SKM-1 (cell line): ENCODE measurements around the gene FAM217B.

ENCODE experiments used
- DNase-seq: peaks from one replicate; lab custom pipeline; 2025; ENCODE audit not compliant: unreplicated experiment; lab: John Stamatoyannopoulos, UW

FAM217B gene

GRCh38 chr20:59940129-59940955 is at the start of gene FAM217B, which contains the start of gene PPP1R3D:
FAM217B (plus strand) TSS chr20:59940389; CDS start chr20:59943944, 3,555 bp downstream.
PPP1R3D (minus strand) TSS chr20:59940305; CDS start chr20:59939931, 374 bp downstream.
- peak; percentile 87 for DNase-seq

DNA sequence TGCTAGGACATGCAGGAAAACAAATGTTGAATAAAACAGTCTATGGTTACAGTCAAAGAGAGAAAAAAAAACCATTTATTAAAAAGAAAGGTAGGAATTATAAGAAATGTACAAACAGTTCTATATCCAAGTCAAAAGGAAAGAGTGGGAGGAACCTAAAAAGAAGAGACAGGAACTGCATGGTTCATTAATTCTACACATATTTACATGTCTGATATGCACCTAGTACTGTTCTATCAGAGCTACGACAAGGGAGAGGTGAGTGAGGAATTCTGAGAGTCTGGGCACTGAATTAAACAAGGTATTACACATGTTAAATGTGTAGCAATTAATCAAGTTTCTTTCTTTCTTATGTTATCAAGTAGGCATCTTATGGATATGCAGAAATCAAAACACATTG is 48.6 kb upstream of the FAM217B start:
- no peak for DNase-seq

- DNase-seq, result no peak
Measured at GRCh38 chr20:59895908-59896307, 44.3 kb upstream of the FAM217B start.

DNA sequence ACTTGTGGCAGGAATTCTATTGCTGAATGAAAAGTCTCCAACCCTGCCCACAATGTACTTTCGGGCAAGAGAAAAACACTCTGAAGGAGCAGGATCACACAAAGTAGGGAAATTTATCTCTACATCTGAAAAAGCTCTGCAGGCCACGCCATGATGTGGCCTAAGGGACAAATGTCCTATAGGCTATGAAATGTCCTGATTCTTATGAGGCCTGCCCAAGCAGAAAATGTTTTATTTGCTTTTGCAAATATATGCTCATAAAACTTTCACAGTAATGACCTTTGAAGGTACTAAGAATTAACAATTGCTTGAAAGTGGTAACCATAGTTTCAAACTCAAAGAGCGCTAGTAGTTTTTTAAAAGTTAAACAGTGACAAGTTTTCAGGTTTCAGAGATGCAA is 37.7 kb upstream of the FAM217B start:
- DNase-seq, result no peak

- no peak for DNase-seq
Measured at GRCh38 chr20:59903621-59904020, 36.6 kb upstream of the FAM217B start.

GRCh38 chr20:59908855-59909254 is 31.3 kb upstream of the FAM217B start:
- DNase-seq, result no peak

GRCh38 chr20:59911041-59911440 is 29.1 kb upstream of the FAM217B start:
- DNase-seq, result no peak

DNA sequence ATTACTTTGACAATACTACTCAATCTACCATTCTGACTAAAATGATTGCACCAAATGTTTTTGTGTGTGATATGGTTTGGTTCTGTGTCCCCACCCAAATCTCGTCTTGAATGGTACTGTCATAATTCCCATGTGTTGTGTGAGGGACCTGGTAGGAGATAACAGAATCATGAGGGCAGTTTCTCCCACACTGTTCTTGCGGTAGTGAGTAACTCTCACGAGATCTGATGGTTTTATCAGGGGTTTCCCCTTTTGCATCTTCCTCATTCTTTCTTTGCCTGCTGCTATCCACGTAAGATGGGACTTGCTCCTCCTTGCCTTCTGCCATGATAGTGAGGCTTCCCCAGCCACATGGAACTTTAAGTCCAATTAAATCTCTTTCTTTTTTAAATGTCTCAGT is 27.6 kb upstream of the FAM217B start:
- DNase-seq, result no peak

- DNase-seq, result no peak
Measured at GRCh38 chr20:59920944-59921343, 19.2 kb upstream of the FAM217B start.

GRCh38 chr20:59923514-59923913 is 16.7 kb upstream of the FAM217B start:
- no peak for DNase-seq

DNA sequence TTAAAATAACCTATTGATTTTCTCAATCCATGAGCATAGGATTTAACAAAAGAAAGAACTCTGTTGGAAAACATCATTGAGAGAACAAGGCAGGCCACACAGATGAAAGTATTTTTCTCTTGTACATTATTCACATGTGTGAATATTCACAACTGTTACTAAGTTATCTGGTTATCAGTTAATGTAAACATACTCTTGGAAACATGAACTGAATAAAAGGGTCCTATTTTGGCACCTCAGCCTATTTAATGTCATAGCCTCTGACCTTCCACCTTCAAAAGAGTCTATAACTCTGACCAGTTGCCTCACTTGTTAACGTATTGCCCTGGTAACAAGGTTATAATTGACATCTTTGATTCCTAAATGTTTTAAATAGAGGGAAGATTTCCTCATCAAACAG is 14.8 kb upstream of the FAM217B start:
- no peak for DNase-seq

DNA sequence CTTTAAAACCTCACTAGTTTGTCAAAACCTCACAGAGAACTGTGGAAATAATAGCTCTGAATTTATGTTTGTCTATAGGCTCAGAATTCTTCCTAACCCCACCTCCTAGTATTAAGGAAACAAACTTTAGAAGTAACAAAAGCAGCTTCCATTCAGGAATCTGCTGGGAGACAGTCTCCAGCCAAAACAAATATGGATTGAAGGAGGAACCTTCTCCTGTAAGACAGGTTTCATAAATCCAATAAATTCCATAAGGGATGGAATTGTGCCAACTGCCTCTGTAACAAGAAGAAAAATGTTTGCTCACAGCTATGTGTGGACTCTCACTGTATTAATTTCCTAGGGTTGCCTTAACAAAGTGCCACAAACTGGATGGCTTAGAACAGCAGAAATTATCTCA is 14.3 kb upstream of the FAM217B start:
- no peak for DNase-seq

DNA sequence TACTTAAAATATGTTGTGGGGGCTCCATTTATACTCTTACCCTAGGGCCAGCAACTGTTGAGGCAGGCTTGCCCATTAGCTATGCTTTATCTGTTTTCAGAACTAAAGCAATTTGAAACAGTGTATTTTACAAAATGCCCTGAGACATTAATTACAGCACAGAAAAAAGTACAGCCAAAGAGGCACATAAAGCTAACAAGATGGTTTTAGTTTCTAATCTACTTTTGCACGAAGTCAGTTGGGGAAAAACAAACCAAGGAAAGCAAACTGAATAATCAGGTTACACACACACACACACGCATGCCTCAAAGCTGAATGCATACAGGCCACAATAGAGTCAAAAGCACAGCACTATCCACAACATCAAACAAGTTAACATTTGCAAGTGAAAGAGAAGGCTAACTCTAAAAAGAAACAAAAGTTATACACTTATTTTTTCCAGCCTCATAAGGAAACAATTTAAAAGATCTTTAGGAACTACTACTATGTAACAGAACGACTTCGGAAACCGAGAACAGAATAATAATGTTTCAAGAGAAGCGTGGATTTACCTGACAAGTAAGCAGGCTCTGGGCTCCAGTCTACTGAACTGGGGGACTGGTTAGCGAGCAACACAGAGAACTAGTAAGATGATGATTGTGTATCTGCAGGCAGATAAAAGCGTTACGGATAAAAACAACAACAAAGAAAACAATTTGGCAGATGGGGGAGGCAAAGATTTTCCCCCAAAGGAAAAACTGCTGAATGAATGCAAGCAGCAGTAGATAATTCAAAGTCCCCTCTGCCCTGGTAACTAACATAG is 8.5 kb upstream of the FAM217B start:
- no peak for DNase-seq

GRCh38 chr20:59932616-59933295 is 7.4 kb upstream of the FAM217B start:
- DNase-seq, result no peak

GRCh38 chr20:59933296-59933848 is 6.8 kb upstream of the FAM217B start, which contains the start of gene SYCP2:
SYCP2 (minus strand) TSS chr20:59933637; CDS start chr20:59922413, 11,224 bp downstream.
- peak; percentile 24 for DNase-seq

DNA sequence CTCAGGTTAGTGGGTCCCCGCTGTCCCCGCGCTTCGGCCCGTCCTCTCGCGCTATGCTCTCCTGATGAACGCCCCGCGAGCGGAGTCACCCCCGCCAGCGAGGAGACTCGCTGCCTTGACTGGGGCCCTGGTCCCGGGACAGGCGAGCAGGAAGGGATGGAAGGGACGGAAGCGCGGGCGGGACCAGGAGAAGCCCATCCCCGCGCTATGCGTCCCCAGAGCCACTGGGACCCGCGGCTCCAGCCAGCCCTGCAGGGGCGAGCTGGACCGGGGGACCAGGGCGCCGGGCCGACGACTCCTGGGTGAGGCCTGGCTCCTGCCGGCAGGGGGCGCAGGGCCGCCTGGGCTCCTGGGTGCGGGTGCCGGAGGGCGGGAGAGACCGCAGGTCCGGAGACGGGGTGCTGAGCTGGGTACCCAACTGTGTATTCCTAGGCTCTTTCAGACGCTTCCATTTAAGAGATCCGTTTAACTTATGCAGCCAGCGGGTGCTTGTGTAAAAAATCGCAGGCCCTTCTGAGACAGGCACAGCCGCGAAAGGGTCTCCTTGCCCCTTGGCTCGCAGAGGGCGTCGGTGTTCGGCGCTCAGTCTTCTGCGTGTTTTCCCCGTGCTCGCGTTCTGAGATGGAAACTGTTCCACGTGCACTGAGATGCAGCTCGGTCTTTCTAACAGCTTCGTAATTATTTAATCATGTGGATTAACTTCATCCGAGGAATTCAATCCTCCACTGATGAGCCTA is 6.2 kb upstream of the FAM217B start:
- peak; percentile 24 for DNase-seq

GRCh38 chr20:59935457-59936185 is 4.6 kb upstream of the FAM217B start:
- no peak for DNase-seq

- DNase-seq, result no peak
Measured at GRCh38 chr20:59936409-59936808, 3.8 kb upstream of the FAM217B start.

DNA sequence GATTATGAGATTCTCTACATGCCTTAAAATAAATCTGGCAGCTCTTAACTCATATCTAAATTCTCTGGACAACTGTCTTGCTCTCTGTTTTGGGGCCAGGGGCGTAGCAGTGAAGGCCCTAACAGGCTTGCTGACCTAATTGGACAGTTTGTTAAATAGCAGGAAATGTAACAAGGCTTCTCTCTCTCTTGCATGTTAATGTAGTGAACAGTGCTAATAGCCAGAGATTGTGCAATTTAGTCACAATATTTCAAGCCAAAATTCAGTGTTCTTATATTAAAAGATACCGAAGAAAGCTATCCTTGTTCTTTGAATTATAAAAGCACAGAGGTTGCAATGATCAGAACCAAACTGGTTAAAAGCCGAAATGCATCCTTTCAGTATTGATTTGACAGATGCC is 3.0 kb upstream of the FAM217B start:
- no peak for DNase-seq

DNA sequence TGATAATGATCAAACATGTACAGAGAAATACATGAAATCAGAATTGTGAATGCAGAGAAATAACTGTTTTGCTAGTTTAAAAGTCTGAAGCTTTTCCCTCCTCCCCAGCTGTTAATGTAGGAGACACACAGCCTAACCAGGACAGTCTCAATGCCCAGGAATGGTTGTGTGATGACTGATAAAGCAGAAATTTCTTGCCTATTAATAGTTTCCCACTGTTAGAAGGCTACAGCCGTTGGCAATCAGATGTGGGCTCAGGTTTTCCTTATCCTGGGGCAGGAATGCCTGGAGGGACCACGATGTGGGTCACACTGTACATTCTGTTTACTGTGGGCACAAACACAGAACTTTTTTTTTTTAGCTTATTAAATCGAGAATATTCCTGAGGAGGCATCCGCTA is 2.0 kb upstream of the FAM217B start:
- DNase-seq, result no peak
